B cell (primary cell): ENCODE measurements around the gene SMARCA4.

Source experiments
- EZH2 ChIP-seq: IDR thresholded peaks from 2 replicates; pipeline ENCODE4 v1.6.1; 2012; ENCODE audit warnings: borderline replicate concordance, low read depth, mild to moderate bottlenecking, moderate library complexity, low read length; ENCODE audit not compliant: insufficient read depth, poor library complexity, severe bottlenecking
- TF ChIP-seq, protein P1 (sequence below): fragments of 200-600 bp; IDR thresholded peaks from one replicate; pipeline ENCODE4 v1.8.0; 2022; ENCODE audit warnings: antibody characterized with exemption, mild to moderate bottlenecking

DNA sequence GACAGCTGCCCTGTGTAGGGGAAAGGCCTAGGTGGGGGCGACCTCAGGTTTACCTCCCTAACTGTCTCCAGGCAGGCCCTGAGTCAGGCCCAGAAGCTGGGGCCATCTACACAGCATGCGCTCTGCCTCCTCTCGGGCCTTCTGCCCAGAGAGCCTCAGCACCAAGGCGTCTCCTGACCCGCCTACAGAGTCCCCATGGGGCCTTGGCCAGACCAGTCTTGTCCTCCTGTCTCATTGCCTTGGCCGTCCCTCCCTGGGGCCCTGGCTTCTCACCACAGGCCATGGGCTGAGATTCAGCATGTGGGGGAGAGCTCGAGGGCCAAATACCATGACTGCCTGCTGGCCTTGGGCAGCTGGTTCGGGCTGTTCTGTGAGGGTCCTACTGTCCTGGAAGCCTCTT lies 59.0 kb downstream of the SMARCA4 start:
- TF ChIP-seq, protein P1, sequence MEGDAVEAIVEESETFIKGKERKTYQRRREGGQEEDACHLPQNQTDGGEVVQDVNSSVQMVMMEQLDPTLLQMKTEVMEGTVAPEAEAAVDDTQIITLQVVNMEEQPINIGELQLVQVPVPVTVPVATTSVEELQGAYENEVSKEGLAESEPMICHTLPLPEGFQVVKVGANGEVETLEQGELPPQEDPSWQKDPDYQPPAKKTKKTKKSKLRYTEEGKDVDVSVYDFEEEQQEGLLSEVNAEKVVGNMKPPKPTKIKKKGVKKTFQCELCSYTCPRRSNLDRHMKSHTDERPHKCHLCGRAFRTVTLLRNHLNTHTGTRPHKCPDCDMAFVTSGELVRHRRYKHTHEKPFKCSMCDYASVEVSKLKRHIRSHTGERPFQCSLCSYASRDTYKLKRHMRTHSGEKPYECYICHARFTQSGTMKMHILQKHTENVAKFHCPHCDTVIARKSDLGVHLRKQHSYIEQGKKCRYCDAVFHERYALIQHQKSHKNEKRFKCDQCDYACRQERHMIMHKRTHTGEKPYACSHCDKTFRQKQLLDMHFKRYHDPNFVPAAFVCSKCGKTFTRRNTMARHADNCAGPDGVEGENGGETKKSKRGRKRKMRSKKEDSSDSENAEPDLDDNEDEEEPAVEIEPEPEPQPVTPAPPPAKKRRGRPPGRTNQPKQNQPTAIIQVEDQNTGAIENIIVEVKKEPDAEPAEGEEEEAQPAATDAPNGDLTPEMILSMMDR: no peak
- no peak for TF ChIP-seq EZH2
